Stomach (tissue), 9 donors: ENCODE results near the gene CSDE1. TPM values are rescaled to one million over a fixed set of nuclear protein-coding genes. Genes with fewer than 3 reads are reported as not detected.

Source experiments
- DNase-seq, 2 donors: peaks; one replicate each; pipeline versions ENCODE4 v3.0.0 to v3.0.0-alpha.2; 2013 to 2019
- H3K27ac ChIP-seq, 5 donors: fragments of 200-600 bp in 4 of 5; sonication (generic) in 4 of 5; one replicate each; pipeline ENCODE4 v1.5.1; 2013 to 2019; ENCODE audit warnings: mild to moderate bottlenecking in 1 of 5, moderate library complexity in 1 of 5
- H3K27me3 ChIP-seq, 3 donors: fragments of 200-600 bp; sonication (generic); one replicate each; pipeline ENCODE4 v1.5.1; 2017 to 2019; ENCODE audit warnings: mixed run types in 1 of 3
- H3K36me3 ChIP-seq, 4 donors: fragments of 200-600 bp; sonication (generic); 1 replicate in 3 of 4; 2 replicates in 1 of 4; pipeline ENCODE4 v1.5.1; 2016 to 2019
- H3K4me1 ChIP-seq, 4 donors: fragments of 200-600 bp; sonication (generic); one replicate each; pipeline ENCODE4 v1.5.1; 2016 to 2019
- H3K4me3 ChIP-seq, 4 donors: fragments of 200-600 bp; sonication (generic) in 3 of 4; one replicate each; pipeline ENCODE4 v1.5.1; 2016 to 2019; ENCODE audit warnings: mild to moderate bottlenecking in 1 of 4
- H3K9me3 ChIP-seq, 4 donors: fragments of 200-600 bp; sonication (generic); one replicate each; pipeline ENCODE4 v1.5.1; 2016 to 2019
- EP300 ChIP-seq: sonication (generic); formaldehyde crosslinking; IDR thresholded peaks from one replicate; pipeline ENCODE4 v1.6.1; 2017; ENCODE audit warnings: antibody characterized with exemption
- POLR2A ChIP-seq, 4 donors: fragments of 450-650 bp; IDR thresholded peaks; one replicate each; pipeline ENCODE4 v1.6.1; 2016; ENCODE audit warnings: antibody characterized with exemption in 4 of 4, control low read depth in 2 of 4, mild to moderate bottlenecking in 1 of 4, moderate library complexity in 1 of 4
- POLR2AphosphoS5 ChIP-seq, 3 donors: sonication (generic); formaldehyde crosslinking; IDR thresholded peaks; one replicate each; pipeline ENCODE4 v1.6.1; 2016; ENCODE audit warnings: antibody characterized with exemption in 3 of 3
- WGBS, 5 donors: extraction: QIAGEN DNeasy Blood & Tissue Kit in 3 of 5; methylation state at CpG; one replicate each; pipeline versions ENCODE4 v1.1.5 to v1.1.7; 2013 to 2018; 5-methylcytosine and 5-hydroxymethylcytosine counted together
- intact Hi-C: fragments of 100-400 bp; cut with DNase I; formaldehyde crosslinking; loops from one replicate; pipeline ENCODE4 v1.15.1; 2023; ENCODE audit warnings: low total_unique reads
- polyA plus RNA-seq, 3 donors: library from polyadenylated mRNA; stranded (reverse); fragments of 200-250 nt; gene quantifications; one replicate each; pipeline ENCODE4 v1.2.3, GENCODE V29; 2013
- total RNA-seq, 5 donors: library from RNA; depleted of rRNA; stranded (reverse); fragments of >200 nt; gene quantifications; one replicate each; pipeline versions ENCODE4 v1.1.0 to v1.2.3, GENCODE V29; 2014 to 2016
- TF ChIP-seq, protein P1 (sequence below), 7 experiments: fragments of 450-650 bp in 4 of 7; fragments of 200-600 bp in 3 of 7; sonication (generic) in 3 of 7; IDR thresholded peaks; one replicate each; pipeline ENCODE4 v1.5.1; 2016 to 2019; ENCODE audit warnings: antibody characterized with exemption in 7 of 7, control low read depth in 2 of 7, mild to moderate bottlenecking in 1 of 7
- donor health status: healthy with polysubstance abuse.
- donor health status: Bipolar disorder and iron deficiency.
- donor health status: healthy.

Gene CSDE1
- total and polyA plus RNA-seq, 8 donors: 129 to 679 (median 374) TPM

GRCh38 chr1:114707604-114708003 lies 50.2 kb downstream of the CSDE1 start:
- Histone ChIP-seq H3K27me3 (no peaks in the 10 kb centered on the region), H3K9me3 (no peaks in the 10 kb centered on the region), H3K4me1 (no peaks in the 10 kb centered on the region), H3K4me3 (no peak overlapping the region), H3K27ac (no peak overlapping the region), H3K36me3 (peaks cover 28 to 82% (median 76%) of the 10 kb centered on the region in 4 donors)
- WGBS, 5 donors: 85 to 92% (median 90%) methylated on average over 2 of the region's 2 CpGs
- intact Hi-C loops: no loop called here
- no peak for DNase-seq
- TF ChIP-seq, protein P1, sequence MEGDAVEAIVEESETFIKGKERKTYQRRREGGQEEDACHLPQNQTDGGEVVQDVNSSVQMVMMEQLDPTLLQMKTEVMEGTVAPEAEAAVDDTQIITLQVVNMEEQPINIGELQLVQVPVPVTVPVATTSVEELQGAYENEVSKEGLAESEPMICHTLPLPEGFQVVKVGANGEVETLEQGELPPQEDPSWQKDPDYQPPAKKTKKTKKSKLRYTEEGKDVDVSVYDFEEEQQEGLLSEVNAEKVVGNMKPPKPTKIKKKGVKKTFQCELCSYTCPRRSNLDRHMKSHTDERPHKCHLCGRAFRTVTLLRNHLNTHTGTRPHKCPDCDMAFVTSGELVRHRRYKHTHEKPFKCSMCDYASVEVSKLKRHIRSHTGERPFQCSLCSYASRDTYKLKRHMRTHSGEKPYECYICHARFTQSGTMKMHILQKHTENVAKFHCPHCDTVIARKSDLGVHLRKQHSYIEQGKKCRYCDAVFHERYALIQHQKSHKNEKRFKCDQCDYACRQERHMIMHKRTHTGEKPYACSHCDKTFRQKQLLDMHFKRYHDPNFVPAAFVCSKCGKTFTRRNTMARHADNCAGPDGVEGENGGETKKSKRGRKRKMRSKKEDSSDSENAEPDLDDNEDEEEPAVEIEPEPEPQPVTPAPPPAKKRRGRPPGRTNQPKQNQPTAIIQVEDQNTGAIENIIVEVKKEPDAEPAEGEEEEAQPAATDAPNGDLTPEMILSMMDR (IDR thresholded peaks at IDR 0.05): no peak
- no peak for TF ChIP-seq POLR2AphosphoS5 (IDR thresholded peaks at IDR 0.05)
- no peak for TF ChIP-seq EP300
- TF ChIP-seq POLR2A (IDR thresholded peaks at IDR 0.05): no peak

DNA sequence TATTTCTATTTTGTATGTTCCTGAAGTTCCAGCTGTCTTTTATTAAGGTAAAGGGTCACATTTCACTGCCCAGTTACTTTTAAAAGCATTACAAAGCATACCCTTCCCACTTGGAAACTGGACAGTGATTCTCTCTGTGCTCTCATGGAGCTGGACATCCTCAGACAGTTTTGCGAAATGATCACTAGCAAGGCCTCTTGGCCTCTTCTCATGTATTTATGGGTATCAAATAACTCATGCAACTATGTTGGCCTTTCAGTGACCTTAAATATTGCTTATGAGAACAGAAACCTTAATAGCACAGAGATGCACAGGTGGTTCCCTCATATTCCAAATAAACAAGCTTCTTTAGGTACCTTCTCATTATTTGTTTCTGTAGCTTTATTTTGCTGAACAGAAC lies 54.5 kb downstream of the CSDE1 start:
- Histone ChIP-seq H3K4me3 (no peak overlapping the region), H3K4me1 (no peaks in the 10 kb centered on the region), H3K27me3 (no peaks in the 10 kb centered on the region), H3K27ac (no peak overlapping the region), H3K9me3 (no peaks in the 10 kb centered on the region), H3K36me3 (peaks cover 15 to 41% (median 35%) of the 10 kb centered on the region in 4 donors)
- TF ChIP-seq, protein P1 (IDR thresholded peaks at IDR 0.05): no peak
- no peak for TF ChIP-seq EP300
- TF ChIP-seq POLR2A (IDR thresholded peaks at IDR 0.05): no peak
- TF ChIP-seq POLR2AphosphoS5 (IDR thresholded peaks at IDR 0.05): no peak
- intact Hi-C loops: no loop called here
- DNase-seq: no peak
- WGBS, 5 donors: 83 to 100% (median 98%) methylated on average over 1 of the region's 1 CpG

GRCh38 chr1:114702737-114703136 lies 55.0 kb downstream of the CSDE1 start:
- TF ChIP-seq POLR2A (IDR thresholded peaks at IDR 0.05) (no peak), EP300 (no peak), POLR2AphosphoS5 (IDR thresholded peaks at IDR 0.05) (no peak)
- TF ChIP-seq, protein P1 (IDR thresholded peaks at IDR 0.05): no peak
- H3K27ac ChIP-seq: no peak overlapping the region
- H3K36me3 ChIP-seq: peaks cover 9 to 36% (median 30%) of the 10 kb centered on the region in 4 donors
- no peaks in the 10 kb centered on the region for H3K9me3 ChIP-seq
- no peak for DNase-seq
- no peaks in the 10 kb centered on the region for H3K27me3 ChIP-seq
- H3K4me3 ChIP-seq: no peak overlapping the region
- intact Hi-C loops: no loop called here
- H3K4me1 ChIP-seq: no peaks in the 10 kb centered on the region
- WGBS, 5 donors: 88 to 94% (median 89%) methylated on average over 5 of the region's 5 CpGs

DNA sequence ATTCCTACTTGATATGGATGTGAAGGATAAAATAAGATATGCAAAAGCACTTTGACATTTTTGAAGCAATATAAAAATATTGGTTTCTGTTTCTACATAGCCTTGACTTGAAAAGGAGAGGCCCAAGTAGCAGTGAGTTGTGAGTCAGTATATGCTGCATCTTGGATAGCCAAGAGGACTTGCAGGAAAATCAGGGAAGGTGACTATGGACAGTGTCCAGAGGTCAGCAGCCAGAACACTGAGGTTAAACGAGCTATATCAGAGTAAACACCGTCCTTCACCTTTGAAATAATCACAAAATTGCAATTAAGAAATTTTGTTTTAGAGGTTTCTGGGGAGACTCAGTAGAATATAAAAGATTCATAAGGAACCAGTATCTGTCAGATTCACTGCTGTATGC lies 55.9 kb downstream of the CSDE1 start:
- 50 to 64% (median 59%) methylated on average over 2 of the region's 2 CpGs for WGBS, 5 donors
- intact Hi-C loops: no loop called here

More for the DNA sequence above, 55.9 kb downstream of the CSDE1 start:
- TF ChIP-seq POLR2AphosphoS5 (IDR thresholded peaks at IDR 0.05) (no peak), EP300 (no peak), POLR2A (IDR thresholded peaks at IDR 0.05) (no peak)
- TF ChIP-seq, protein P1 (IDR thresholded peaks at IDR 0.05): no peak
- no peaks in the 10 kb centered on the region for H3K4me1 ChIP-seq
- no peak overlapping the region for H3K4me3 ChIP-seq
- no peaks in the 10 kb centered on the region for H3K27me3 ChIP-seq
- H3K27ac ChIP-seq: no peak overlapping the region
- no peak for DNase-seq
- H3K36me3 ChIP-seq: peaks cover 7 to 28% (median 22%) of the 10 kb centered on the region in 4 donors
- H3K9me3 ChIP-seq: no peaks in the 10 kb centered on the region
